HG02970 (cell line): Measurements from ENCODE around the gene CC2D2B.
A peak's percentile ranks its signal among the peaks of the same experiment; 100 is the strongest.
"Not testable (repeated sequence)": the region's sequence is repeated elsewhere in the genome, so short reads cannot be mapped to it uniquely, and the experiment has no call there.

ENCODE experiments used
- ATAC-seq: cut with Tn5 transposase; IDR thresholded peaks from one replicate; pipeline ENCODE4 v1.9.1; 2021; ENCODE audit warnings: mild to moderate bottlenecking, moderate library complexity, moderate number of reproducible peaks; ENCODE audit not compliant: unreplicated experiment, low FRiP score

The CC2D2B gene, protein sequence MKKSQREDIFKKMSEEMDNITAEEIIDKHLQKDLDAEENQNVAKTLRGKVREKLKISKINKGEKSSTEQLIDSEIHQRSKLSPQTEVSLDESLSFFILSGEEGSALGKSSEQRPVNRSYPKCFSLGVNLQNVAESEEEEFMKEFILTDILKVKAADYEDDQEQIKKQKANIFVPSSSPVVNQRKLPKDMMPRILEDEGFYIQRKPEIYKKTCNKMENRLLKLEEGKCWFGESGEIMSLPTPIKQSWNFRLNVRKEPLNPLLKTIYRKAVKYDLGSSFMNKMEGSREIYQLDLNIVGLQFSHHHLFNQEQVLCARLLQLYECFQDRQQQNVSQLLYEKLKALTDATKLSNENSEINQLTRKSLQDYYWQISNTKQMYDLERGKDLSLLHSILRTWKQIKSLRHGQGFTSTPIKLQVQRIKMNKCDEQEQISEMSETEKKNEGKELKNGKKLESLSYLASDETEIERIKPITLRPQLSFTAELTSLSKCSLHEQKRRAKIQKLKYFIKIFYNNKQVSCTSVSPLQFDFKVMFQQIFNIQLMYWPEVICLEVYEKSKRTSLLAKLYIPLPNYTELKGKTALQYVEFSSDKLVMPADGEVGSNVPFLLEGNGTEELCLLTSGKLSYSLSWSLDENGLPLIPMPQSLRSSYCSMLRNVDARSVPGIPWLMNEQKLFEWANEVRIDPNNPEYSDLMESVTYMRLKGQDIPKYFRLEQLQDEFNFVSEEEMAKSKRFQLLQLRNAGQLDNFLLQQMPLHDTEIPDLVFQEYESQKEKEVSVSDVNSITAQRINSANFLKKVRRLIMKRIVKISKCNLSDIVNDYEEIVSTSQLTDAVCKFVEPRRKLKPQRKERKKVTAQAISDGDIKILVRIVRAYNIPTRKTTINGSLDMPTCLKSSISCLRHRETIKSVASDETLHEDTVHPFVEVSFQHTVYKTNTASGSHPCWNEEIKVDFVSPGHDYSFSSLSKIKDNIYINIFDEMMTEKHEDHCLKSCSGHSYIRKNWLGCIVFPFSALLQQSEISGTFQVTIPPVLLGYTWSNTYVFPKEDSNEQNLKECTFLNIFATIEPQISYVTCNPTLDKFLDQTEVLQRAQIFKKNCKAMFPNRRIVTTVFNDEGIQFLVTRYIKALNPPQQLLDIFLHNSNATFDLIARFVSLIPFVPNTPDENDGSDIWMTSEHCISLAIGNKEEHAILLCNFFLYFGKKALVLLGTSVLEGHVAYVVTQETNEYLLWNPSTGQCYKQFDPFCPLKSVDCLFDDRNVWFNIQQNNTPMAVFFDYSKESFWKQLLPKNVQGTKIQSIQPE (N-terminal part only)

DNA sequence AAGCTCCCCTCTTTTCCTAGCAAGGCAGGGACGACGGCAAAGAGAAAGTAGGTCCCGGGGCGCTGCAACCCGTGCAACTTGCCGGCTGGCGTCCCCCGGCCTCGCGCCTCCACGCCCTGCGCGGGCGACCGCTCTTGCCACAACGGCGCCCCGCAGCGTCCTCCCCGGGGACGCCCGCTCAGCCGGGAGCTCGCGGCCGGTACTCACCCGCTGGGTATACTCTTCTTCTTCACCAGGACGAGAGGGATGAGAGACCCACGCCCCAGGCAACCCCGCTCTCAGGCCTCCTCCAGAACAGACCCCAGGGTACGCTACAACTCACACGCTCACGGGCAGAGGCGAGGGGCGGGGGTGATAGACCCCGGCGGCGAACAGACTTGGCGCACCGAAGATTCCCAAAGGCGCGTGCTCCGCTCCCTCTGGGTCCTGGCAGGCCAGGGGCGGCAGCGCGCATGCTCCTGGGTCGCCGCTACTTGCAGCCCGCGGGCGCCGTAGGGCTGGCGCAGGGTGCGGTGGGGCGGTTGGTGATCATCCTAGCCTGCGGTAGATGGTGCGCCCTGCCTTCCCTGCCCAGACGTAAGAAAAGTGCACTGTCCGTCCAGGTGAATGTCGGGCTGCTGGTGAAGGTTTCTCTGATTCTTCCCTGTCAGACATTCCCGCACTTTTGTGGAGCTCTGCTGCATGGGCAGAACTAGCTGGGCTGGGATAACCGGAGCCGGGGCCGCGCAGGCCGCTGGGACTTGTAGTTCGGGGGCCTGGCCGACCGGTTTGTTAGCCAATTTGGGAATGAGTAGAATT, at the start of gene CC2D2B:
CC2D2B (plus strand) TSS at position 520 of the 798 bp plus-strand sequence. CDS start 3,349 bp downstream, outside the sequence.
- ATAC-seq = peak; percentile 68

DNA sequence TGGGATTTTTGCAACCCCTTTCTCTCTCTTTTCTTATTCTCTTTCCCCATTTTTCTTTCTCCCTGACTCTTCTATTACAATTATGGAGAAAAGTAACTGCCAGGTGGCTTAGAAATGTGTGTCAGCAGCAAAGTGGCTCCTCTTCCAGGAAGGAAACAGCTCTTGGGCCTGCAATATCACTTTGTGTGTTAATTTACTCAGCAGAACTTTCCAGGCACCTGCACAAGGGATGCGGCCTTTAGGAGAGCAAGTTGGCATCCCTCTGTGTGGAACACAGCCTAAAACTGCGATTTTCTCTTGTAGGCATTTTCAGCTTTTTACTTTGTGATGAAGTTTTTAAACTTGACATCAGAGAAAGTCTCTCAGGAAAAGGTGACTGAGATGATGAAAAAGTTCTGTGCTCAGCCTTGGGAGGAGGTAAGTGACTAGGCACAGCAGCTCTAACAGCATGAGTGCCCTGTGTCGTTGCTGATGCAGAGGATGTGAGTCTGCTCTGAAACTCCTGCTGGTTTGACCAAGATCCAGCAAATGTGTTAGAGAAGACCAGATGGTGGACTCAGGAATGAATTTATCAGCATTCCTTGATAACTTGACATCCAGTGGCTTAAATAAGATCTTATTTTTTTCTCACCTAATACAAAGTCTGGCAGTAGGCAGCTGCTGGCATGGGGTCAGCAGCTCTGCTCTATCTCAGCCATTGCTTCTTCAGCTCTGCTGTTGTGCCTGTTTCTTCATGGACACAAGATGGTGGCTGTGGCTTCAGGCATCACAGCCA, 47.4 kb upstream of the CC2D2B start:
- no peak for ATAC-seq

DNA sequence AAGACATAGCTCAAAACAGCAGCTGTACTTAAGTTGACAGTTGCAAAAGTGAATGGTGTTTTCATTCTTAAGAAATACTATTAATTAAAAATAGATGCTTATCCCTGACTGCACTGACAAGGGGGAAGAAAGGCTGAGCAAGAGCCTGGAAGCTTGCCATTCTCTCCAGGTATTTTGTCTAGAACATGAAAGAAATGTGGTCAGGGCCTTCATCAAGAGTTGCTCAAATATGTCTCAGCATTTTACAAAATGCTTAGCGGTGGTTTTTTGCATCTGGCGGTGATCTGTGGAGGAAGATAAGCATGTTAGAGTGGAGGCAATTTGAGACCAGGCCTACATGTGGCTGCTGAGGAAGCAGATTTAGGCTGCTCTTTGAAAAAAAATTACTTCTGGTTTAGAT, 46.4 kb upstream of the CC2D2B start:
- no peak for ATAC-seq

DNA sequence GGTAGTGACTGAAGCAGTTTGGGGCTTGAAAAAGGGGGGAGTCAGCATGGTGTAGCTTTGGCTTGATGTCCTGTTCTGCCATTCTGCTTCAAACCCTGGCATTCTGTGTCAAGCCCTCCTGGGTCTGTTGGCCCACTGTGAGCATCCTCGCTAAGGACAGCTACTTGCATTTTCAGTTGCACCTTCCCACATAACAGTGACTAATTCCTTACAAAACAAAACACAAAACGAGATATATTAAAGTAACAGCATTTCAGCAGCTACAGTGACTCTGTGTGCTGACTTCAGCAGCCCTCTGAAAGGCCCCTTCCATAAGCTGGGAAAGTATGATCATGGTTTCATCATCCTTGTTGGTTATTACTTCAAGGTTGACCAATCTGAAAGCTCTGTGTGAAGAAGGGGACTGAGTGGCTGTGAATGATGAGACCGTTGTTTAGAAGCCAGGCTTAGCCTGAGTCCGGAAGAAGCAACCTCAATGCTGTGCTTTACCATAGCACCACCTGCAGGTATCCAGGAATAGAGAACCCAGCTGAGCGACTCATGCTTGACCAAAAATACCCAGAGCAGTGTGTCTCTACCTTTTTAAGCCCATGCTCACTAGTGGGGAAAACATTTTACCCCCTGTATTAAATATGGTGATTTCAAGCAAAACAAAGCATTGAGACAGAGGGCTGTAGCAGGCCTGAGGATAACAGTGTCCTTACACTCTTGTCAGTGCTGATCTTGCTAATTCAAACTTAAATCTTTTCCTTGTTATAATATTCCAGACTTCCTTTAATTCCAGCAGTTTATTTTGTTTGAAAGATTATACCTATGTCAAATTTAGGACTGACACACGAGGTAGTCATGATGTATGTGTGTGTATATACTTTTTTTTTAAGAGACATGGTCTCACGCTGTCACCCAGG, 42.6 kb upstream of the CC2D2B start:
- ATAC-seq = peak; percentile 68

DNA sequence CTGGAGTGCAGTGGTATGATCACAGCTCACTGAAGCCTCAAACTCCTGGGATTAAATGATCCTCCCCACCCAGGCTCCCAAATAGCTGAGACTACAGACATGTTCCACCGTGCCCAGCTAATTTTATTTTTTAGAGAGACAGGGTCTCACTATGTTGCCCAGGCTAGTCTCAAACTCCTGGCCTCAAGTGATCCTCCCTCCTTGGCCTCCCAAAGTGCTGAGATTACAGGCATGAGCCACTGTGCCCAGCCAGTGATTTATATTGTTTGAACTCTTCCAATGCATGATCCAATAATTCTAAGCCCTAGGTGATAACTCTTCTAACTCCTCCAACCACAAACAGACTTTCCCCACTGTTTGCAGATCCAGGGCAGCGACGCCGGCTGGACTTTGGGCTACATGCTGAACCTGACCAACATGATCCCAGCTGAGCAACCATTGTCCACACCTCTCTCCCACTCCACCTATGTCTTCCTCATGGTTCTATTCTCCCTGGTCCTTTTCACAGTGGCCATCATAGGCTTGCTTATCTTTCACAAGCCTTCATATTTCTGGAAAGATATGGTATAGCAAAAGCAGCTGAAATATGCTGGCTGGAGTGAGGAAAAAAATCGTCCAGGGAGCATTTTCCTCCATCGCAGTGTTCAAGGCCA, 41.8 kb upstream of the CC2D2B start:
- ATAC-seq = no peak

DNA sequence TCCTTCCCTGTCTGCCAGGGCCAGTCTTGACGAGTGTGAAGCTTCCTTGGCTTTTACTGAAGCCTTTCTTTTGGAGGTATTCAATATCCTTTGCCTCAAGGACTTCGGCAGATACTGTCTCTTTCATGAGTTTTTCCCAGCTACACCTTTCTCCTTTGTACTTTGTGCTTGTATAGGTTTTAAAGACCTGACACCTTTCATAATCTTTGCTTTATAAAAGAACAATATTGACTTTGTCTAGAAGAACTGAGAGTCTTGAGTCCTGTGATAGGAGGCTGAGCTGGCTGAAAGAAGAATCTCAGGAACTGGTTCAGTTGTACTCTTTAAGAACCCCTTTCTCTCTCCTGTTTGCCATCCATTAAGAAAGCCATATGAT, 41.3 kb upstream of the CC2D2B start:
- ATAC-seq = no peak

DNA sequence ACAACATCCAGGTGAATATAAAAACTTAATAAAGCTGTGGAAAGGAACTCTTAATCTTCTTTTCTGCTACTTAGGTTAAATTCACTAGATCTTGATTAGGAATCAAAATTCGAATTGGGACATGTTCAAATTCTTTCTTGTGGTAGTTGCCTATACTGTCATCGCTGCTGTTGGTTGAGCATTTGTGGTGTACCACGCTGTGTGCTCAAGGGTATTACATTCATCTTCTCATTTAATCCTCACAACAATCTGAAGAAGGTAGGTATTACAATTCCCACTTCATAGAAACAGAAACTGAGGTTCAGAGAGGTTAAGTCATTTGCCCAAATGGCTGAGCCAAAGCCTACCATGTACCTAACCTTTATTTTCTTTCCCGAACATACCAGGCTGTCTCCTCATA, 39.9 kb upstream of the CC2D2B start:
- no peak for ATAC-seq

DNA sequence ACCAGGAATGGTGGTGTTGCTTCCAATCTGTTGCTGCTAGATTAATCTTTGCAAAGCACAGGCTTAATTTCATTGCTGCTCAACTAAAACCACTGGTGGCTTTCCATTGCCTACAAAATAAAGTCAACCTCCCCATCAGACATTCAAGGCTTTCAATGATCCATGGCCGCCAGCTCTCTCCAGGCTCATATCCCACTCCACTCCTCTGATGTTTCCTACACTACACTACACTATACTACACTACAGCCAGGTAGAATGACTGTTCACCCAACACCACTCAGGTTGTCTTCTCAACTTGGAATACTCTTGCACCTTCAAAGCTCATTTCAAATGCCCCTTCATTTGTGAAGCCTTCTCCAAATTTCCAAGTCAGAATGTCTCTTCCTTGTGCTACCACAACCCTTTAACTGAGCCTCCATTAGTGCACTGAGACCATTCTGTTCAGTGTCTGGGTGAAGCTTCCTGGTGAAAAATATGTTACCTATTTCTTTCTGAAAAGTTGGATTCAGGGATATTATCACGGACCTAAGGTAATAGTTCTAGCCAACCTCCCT, 35.5 kb upstream of the CC2D2B start:
- no peak for ATAC-seq

DNA sequence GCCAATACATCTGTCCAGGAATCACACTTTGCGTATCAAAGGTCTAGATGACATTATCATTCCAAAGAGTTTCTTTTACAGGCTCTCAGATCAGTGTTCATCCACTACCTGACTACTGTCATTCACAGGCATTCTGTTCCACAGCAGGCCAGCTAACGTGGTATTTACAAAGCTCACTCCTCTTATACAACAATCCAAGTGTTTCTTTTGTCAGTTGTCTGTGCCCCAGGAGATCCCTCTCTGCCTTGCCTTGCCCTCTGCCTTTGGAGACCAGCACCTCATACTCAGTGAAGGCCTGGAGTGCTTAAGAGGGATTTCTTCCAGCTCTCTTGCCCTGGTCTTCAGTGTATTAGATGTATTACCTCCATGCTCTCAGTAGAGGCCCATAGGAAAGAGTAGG, 34.6 kb upstream of the CC2D2B start:
- no peak for ATAC-seq

DNA sequence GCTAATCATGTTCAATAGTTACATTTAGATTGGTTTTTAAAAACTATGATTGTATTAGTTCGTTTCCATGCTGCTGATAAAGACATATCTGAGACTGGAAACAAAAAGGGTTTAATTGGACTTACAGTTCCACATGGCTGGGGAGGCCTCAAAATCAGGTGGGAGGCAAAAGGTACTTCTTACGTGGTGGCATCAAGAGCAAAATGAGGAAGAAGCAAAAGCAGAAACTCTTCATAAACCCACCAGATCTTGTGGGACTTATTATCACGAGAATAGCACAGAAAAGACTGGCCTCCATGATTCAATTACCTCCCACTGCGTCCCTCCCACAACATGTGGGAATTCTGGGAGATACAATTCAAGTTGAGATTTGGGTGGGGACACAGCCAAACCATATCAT, 34.1 kb upstream of the CC2D2B start:
- no peak for ATAC-seq

DNA sequence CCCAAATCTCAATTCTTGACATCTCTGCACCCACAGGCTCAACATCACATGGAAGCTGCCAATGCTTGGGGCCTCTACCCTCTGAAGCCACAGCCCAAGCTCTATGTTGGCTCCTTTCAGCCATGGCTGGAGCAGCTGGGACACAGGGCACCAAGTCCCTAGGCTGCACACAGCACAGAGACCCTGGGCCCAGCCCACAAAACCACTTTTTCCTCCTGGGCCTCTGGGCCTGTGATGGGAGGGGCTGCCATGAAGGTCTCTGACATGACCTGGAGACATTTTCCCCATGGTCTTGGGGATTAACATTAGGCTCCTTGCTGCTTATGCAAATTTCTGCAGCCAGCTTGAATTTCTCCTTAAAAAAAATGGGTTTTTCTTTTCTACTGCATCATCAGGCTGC, 33.0 kb upstream of the CC2D2B start:
- ATAC-seq = not testable (repeated sequence)

DNA sequence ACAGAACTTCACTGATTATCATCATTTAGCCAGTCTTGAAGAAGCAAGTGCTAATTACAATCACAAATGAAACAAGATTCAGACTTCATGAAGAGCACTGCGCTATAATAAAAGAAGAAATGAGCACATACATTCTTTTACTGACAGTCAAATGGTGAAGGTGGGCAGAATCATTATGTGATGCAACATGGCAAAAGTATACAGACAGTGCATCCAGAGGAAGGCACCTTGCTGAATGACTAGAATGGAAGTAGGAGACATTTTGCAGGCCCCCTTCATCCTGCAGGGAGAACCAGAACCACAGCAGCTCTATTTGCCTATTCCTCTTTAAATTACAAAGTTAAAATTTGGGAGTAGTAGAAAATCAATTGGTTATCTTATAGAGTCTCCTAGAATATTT, 31.0 kb upstream of the CC2D2B start:
- no peak for ATAC-seq

DNA sequence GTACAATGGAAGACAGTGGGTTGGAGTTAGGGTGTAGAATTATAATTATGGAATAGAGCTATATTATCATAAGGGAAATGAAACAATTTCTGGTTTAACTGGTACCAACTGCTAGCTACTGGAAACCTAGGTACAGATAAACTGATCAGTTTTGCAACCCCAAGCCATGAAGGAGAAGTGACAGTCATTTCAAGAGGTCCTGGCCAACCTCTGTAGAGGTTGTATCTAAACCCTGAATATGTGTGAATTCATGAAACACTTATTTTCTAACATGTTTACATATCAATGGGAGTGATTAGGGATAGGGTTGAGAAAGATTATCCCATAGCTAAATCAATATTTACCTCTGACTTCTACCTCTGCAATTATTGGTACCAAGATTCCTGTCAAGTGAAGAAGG, 29.9 kb upstream of the CC2D2B start:
- ATAC-seq = no peak

DNA sequence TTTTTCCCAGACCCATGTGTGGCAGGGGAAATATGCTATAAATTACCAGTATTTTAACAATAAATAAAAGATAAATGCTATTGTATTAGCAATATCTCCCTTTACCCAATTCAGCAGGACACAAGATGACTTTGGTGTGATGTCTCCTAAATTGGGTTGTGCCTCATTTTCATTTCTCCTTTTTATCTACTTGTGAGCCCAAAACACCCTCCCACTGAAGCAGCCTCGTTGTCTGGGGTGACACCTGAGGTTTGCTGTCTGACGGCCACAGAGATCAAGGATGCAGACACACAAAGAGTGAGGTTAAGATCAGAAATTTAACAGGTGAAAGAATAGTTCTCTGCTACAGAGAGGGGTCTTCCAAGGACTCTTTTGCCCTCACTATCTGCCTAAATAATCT, 27.1 kb upstream of the CC2D2B start:
- ATAC-seq = no peak

DNA sequence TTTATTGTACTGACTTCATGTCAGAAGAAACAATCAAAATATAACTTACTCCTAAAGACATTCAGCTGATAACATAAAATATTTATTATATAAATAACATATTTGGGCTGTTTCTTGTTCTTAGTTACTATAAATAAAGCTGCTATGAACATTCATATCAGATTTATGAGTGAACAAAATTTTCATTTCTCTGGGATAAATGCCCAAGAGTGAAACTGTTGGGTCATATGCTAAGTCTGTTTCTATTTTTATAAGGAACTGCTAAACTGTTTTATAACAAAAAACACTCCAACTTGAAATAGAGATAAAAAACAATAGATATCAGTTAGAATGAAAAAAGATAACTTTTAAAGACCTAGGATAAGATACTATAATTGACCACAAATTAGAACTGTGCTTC, 26.5 kb upstream of the CC2D2B start:
- ATAC-seq = no peak

DNA sequence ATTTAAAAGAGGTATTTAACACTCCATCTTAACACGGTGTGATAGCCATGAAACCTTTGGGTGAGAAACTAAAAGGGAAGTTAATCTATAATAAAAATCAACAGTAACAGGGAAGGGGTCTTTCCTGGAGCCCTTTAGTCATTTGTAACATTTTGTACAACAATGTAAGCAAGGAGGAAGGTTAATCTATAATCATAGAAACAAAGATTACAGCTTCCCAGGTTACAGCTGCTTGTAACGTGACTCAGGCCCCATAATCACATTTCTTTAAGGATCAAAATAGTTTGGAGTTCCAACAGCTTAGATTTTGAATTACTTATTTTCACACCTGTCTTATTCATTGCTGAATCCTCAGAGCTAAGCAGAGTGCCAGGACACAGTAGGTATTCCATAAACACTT, 17.9 kb upstream of the CC2D2B start:
- ATAC-seq = no peak

DNA sequence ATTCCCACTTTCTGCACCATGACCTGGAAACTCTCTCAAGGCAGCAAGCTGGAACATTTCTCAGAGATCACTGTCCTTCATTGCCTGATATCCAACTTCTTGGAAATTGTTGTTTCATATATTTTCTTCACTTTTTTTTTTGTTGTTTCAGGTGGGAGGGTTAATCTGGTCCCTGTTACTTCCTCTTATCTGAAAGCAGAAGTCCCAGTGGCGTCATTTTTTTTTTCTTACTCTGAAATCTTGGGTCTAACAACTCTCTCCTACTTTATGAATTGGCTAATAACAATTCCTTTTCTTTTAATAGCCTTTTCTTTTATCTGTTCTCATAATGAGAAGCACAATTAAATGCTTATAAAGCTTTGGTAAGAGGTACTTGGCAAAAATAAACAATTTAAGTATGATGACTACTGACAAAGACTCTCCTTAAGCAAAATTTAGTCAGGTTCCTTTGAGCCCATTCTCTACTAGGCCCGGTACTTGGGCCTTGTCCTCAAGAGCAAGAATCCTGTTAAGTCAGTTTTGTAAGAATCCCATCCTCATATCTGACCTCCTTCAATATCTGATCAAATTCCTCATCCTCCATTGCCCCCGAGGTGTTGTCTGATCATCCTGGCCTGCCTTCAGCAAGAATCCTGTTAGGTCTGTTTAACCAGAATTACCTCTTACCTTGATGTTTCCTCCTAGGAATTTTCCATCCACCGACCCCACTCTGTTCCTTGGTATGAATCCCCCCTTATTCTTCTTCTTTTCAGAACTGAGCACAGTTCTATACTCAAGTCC, 11.5 kb upstream of the CC2D2B start:
- no peak for ATAC-seq
